Adipocyte (in vitro differentiated cells): ENCODE measurements around the gene CHST7.

Experiments
- DNase-seq: peaks from one replicate; pipeline ENCODE4 v3.0.0-alpha.2; 2015; ENCODE audit warnings: low read depth
- H3K27me3 ChIP-seq: replicated peaks from 2 replicates; pipeline ENCODE4 v1.7.0; 2013; ENCODE audit warnings: mild to moderate bottlenecking, low read length, moderate library complexity; ENCODE audit not compliant: control insufficient read depth, insufficient read depth
- H3K36me3 ChIP-seq: 2 replicates; pipeline ENCODE4 v1.7.0; 2013; ENCODE audit warnings: low read length, mild to moderate bottlenecking, moderate library complexity; ENCODE audit not compliant: control insufficient read depth, insufficient read depth, severe bottlenecking
- H3K4me1 ChIP-seq: 2 replicates; pipeline ENCODE4 v1.7.0; 2013; ENCODE audit warnings: mild to moderate bottlenecking, low read length, moderate library complexity; ENCODE audit not compliant: control insufficient read depth, insufficient read depth
- H3K4me3 ChIP-seq: 2 replicates; pipeline ENCODE4 v1.7.0; 2013; ENCODE audit warnings: mild to moderate bottlenecking, low read length, moderate library complexity
- H3K9ac ChIP-seq: 2 replicates; pipeline ENCODE4 v1.7.0; 2013; ENCODE audit warnings: mild to moderate bottlenecking, low read length, moderate library complexity
- H3K9me3 ChIP-seq: 2 replicates; pipeline ENCODE4 v1.7.0; 2013; ENCODE audit warnings: mild to moderate bottlenecking, low read length, moderate library complexity; ENCODE audit not compliant: control insufficient read depth

Gene CHST7

GRCh38 chrX:46574774-46575381 is 1.3 kb downstream of the CHST7 start:
- Histone ChIP-seq H3K4me3 (peak overlapping the region; percentile 68), H3K4me1 (peaks cover 14% of the 10 kb centered on the region), H3K9me3 (no peaks in the 10 kb centered on the region), H3K9ac (peak overlapping the region; percentile 9), H3K36me3 (no peaks in the 10 kb centered on the region), H3K27me3 (no peaks in the 10 kb centered on the region)
- peak; percentile 39 for DNase-seq

GRCh38 chrX:46575586-46575985 is 2.0 kb downstream of the CHST7 start:
- no peaks in the 10 kb centered on the region for H3K9me3 ChIP-seq
- peaks cover 14% of the 10 kb centered on the region for H3K4me1 ChIP-seq
- H3K4me3 ChIP-seq, result peak overlapping the region; percentile 68
- H3K27me3 ChIP-seq, result no peaks in the 10 kb centered on the region
- no peak for DNase-seq
- H3K36me3 ChIP-seq, result no peaks in the 10 kb centered on the region
- peak overlapping the region; percentile 9 for H3K9ac ChIP-seq

DNA sequence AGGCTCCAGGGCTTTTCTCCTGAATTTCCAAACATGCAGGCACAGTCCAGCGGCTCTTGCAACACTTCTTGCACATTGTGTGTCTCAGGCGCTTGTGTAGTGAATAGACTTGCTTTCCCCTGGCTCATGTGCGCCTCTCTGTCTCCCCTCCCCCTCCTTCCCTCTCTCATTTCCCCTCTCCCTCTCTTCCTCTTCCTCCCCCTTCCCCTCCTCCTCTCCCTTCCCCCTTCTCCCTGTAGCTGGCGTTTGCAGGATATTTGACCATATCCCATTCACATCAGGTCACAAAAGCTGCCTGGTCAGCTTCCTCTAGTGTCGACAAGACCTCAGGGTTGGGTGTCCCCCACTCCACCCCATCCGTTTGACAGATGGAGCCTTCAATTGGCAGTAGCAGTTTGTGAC is 2.4 kb downstream of the CHST7 start:
- DNase-seq, result peak; percentile 67
- H3K27me3 ChIP-seq, result no peaks in the 10 kb centered on the region
- peaks cover 14% of the 10 kb centered on the region for H3K4me1 ChIP-seq
- H3K9me3 ChIP-seq, result no peaks in the 10 kb centered on the region
- peak overlapping the region; percentile 8 for H3K9ac ChIP-seq
- H3K4me3 ChIP-seq, result peak overlapping the region; percentile 68
- H3K36me3 ChIP-seq, result no peaks in the 10 kb centered on the region

- peak overlapping the region; percentile 8 for H3K9ac ChIP-seq
- no peaks in the 10 kb centered on the region for H3K9me3 ChIP-seq
- no peaks in the 10 kb centered on the region for H3K36me3 ChIP-seq
- H3K27me3 ChIP-seq, result no peaks in the 10 kb centered on the region
- DNase-seq, result no peak
- H3K4me1 ChIP-seq, result peaks cover 14% of the 10 kb centered on the region
- peak overlapping the region; percentile 68 for H3K4me3 ChIP-seq
These were observed 2.9 kb downstream of the CHST7 start for GRCh38 chrX:46576458-46576857.

DNA sequence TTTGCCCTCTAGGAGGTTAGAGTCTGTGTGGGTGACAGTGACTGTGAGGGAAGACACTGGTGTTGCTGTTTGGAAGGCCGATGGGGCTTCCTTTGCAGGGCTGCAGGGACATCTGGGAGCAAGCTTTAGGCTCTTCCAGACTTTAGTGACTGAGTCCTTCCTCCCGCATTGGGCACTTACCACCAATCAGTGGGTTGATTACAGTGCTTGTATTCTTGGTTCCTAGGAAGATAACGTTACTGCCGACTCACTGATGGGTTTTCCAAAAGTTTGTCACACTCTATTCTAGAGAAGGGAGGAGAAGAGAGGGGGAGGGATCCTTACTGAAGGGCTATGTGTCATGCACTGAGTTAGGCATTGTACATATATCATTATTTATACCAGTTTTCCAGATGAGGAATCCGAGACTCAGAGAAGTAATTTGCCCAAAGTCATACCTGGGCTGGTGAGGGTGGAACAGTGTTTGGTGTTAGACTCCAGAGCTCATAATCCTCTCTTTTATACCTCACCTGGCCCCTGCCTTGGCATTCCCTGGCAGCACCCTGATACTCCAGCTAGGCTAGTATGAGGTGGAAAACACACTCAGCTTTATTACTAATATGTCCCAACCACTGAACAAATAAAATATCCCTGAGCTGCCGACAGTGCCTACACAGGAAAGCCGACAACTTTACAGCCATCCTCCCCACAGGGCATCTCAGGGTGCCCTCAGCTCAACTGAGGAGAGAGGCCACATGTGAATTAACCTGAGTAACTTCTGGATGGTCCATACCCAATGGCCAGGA is 3.8 kb downstream of the CHST7 start:
- Histone ChIP-seq H3K4me1 (peaks cover 20% of the 10 kb centered on the region), H3K9me3 (no peaks in the 10 kb centered on the region), H3K4me3 (peak overlapping the region; percentile 68), H3K36me3 (no peaks in the 10 kb centered on the region), H3K27me3 (no peaks in the 10 kb centered on the region), H3K9ac (peak overlapping the region; percentile 8)
- peak; percentile 21 for DNase-seq

DNA sequence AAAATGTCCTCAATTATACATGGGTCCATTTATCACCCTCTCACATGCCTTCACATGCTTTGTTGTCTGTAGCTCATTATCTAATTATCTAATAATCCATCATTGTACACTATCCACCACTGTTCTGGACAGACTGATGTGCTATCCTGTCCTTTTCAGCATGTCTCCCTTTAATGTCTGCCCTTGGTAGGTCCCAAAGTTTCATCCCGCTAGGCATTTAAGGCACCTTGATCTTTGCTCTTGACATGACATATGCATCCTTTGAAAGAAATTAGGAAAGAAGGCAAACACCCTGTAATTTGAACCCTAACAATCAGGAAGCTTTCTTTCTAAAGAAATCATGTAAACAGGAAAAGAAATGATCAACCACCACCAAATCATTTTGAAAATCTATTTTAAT is 5.7 kb downstream of the CHST7 start:
- no peak for DNase-seq
- no peaks in the 10 kb centered on the region for H3K9me3 ChIP-seq
- no peaks in the 10 kb centered on the region for H3K27me3 ChIP-seq
- H3K4me1 ChIP-seq, result peaks cover 29% of the 10 kb centered on the region
- H3K9ac ChIP-seq, result no peak overlapping the region
- no peak overlapping the region for H3K4me3 ChIP-seq
- no peaks in the 10 kb centered on the region for H3K36me3 ChIP-seq

GRCh38 chrX:46580613-46581012 is 7.0 kb downstream of the CHST7 start:
- Histone ChIP-seq H3K4me1 (peaks cover 29% of the 10 kb centered on the region), H3K9ac (no peak overlapping the region), H3K36me3 (no peaks in the 10 kb centered on the region), H3K27me3 (no peaks in the 10 kb centered on the region), H3K4me3 (no peak overlapping the region), H3K9me3 (no peaks in the 10 kb centered on the region)
- no peak for DNase-seq

DNA sequence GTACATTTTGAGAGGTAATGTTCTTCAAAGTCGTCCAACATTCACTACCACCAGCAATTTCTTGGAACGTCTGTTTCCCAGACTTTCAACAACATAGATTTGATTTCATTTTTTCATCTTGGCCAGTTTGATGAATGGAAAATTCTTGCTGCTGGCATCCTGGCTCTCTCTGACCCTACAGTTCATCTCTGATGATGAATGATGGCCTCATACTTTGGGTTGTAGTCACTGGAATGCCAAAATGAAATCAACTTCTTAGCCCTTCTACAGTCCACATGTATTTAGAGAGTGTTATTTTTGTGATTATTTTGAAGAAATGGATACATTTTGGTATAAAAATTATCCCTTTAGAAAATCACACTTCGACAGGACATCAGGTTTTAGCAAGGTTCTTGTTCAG is 8.8 kb downstream of the CHST7 start:
- no peaks in the 10 kb centered on the region for H3K9me3 ChIP-seq
- peak; percentile 48 for DNase-seq
- H3K4me3 ChIP-seq, result no peak overlapping the region
- no peaks in the 10 kb centered on the region for H3K27me3 ChIP-seq
- H3K9ac ChIP-seq, result peak overlapping the region; percentile 43
- peaks cover 23% of the 10 kb centered on the region for H3K4me1 ChIP-seq
- H3K36me3 ChIP-seq, result no peaks in the 10 kb centered on the region

GRCh38 chrX:46582966-46583365 is 9.4 kb downstream of the CHST7 start:
- Histone ChIP-seq H3K36me3 (no peaks in the 10 kb centered on the region), H3K4me1 (peaks cover 27% of the 10 kb centered on the region), H3K4me3 (no peak overlapping the region), H3K9me3 (no peaks in the 10 kb centered on the region), H3K9ac (peak overlapping the region; percentile 43), H3K27me3 (peaks cover 2% of the 10 kb centered on the region)
- DNase-seq, result peak; percentile 77

GRCh38 chrX:46584736-46585135 is 11.2 kb downstream of the CHST7 start:
- H3K36me3 ChIP-seq, result no peaks in the 10 kb centered on the region
- H3K4me3 ChIP-seq, result no peak overlapping the region
- H3K4me1 ChIP-seq, result peaks cover 38% of the 10 kb centered on the region
- no peak overlapping the region for H3K9ac ChIP-seq
- no peaks in the 10 kb centered on the region for H3K9me3 ChIP-seq
- H3K27me3 ChIP-seq, result peaks cover 3% of the 10 kb centered on the region
- DNase-seq, result peak; percentile 30

DNA sequence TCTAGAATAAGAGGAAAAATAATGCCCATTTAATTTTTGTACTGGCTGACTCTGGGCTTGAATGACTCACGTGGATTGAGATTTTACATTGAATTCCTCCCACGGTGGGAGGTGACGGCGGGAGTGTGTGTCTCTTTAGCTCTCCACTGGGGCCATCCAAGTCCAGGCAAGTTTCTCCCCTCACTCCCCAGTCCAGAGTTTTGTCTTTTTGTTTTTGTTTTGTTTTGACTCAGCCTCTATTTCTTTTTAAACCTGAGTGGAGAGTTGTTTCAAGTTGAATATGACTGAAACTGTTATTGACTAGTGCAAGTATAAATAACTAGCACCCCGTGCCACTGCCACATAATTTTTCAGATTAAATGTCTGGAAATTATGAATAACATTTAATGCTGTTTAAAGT is 13.6 kb downstream of the CHST7 start:
- no peak overlapping the region for H3K9ac ChIP-seq

More for the DNA sequence above, 13.6 kb downstream of the CHST7 start:
- Histone ChIP-seq H3K9me3 (no peaks in the 10 kb centered on the region), H3K4me3 (peak overlapping the region; percentile 54), H3K4me1 (peaks cover 36% of the 10 kb centered on the region), H3K27me3 (peaks cover 3% of the 10 kb centered on the region), H3K36me3 (no peaks in the 10 kb centered on the region)
- peak; percentile 63 for DNase-seq
